GM23248 (cell line): ENCODE results near the gene CD5L. TPM values are rescaled to one million over a fixed set of nuclear protein-coding genes. Genes with fewer than 3 reads are reported as not detected.

ENCODE experiments used
- DNase-seq: peaks from one replicate; pipeline ENCODE4 v3.0.0-alpha.2; 2015
- H2AFZ ChIP-seq: fragments of 200-600 bp; sonication (generic); 2 replicates; pipeline ENCODE4 v1.6.1; 2016; ENCODE audit warnings: antibody characterized with exemption
- H3F3A ChIP-seq: fragments of 200-600 bp; sonication (generic); 2 replicates; pipeline ENCODE4 v1.6.1; 2016; ENCODE audit warnings: mild to moderate bottlenecking, antibody characterized with exemption, mixed run types; ENCODE audit not compliant: insufficient read depth
- H3K27ac ChIP-seq: fragments of 200-600 bp; sonication (generic); 2 replicates; pipeline ENCODE4 v1.5.1; 2016; ENCODE audit warnings: mild to moderate bottlenecking
- H3K27me3 ChIP-seq: fragments of 200-600 bp; sonication (generic); replicated peaks from 2 replicates; pipeline ENCODE4 v1.6.1; 2016; ENCODE audit warnings: mild to moderate bottlenecking; ENCODE audit not compliant: insufficient read depth
- H3K36me3 ChIP-seq: fragments of 200-600 bp; sonication (generic); 2 replicates; pipeline ENCODE4 v1.6.1; 2016; ENCODE audit warnings: low read depth, mild to moderate bottlenecking
- H3K4me1 ChIP-seq: fragments of 200-600 bp; sonication (generic); 2 replicates; pipeline ENCODE4 v1.6.1; 2016; ENCODE audit warnings: mild to moderate bottlenecking; ENCODE audit not compliant: insufficient read depth
- H3K4me2 ChIP-seq: fragments of 200-600 bp; sonication (generic); one replicate; pipeline ENCODE4 v1.6.1; 2016; ENCODE audit warnings: mild to moderate bottlenecking; ENCODE audit not compliant: unreplicated experiment
- H3K4me3 ChIP-seq: fragments of 200-600 bp; sonication (generic); 2 replicates; pipeline ENCODE4 v1.5.1; 2016; ENCODE audit warnings: mild to moderate bottlenecking
- H3K79me2 ChIP-seq: fragments of 200-600 bp; sonication (generic); 2 replicates; pipeline ENCODE4 v1.6.1; 2016; ENCODE audit warnings: mild to moderate bottlenecking; ENCODE audit not compliant: insufficient read depth
- H3K9ac ChIP-seq: fragments of 200-600 bp; sonication (generic); 2 replicates; pipeline ENCODE4 v1.6.1; 2016; ENCODE audit warnings: mild to moderate bottlenecking
- H3K9me2 ChIP-seq: fragments of 200-600 bp; sonication (generic); 2 replicates; pipeline ENCODE4 v1.6.1; 2016; ENCODE audit warnings: mixed run types, mild to moderate bottlenecking, moderate library complexity; ENCODE audit not compliant: insufficient read depth
- H3K9me3 ChIP-seq: fragments of 200-600 bp; sonication (generic); one replicate; pipeline ENCODE4 v1.6.1; 2017; ENCODE audit warnings: low read depth
- H4K20me1 ChIP-seq: fragments of 200-600 bp; sonication (generic); 2 replicates; pipeline ENCODE4 v1.6.0; 2016; ENCODE audit not compliant: insufficient read depth
- EZH2 ChIP-seq: fragments of 200-600 bp; sonication (generic); IDR thresholded peaks from 2 replicates; pipeline ENCODE4 v1.6.1; 2018; ENCODE audit warnings: antibody characterized with exemption, mild to moderate bottlenecking; ENCODE audit not compliant: insufficient read depth, poor library complexity, severe bottlenecking
- EZH2phosphoT487 ChIP-seq: fragments of 200-600 bp; sonication (generic); IDR thresholded peaks from 2 replicates; pipeline ENCODE4 v1.6.1; 2018; ENCODE audit warnings: antibody characterized with exemption, moderate library complexity, mild to moderate bottlenecking, low read depth; ENCODE audit not compliant: insufficient read depth
- WGBS, 2 experiments: methylation state at CpG; one replicate each; pipeline ENCODE4 v1.1.6; 2015 to 2017; ENCODE audit warnings: low lambda C conversion rate in 2 of 2, low coverage in 1 of 2; ENCODE audit errors: missing lambda C conversion rate in 2 of 2; 5-methylcytosine and 5-hydroxymethylcytosine counted together
- in situ Hi-C: fragments of 300-500 bp; cut with MboI; formaldehyde crosslinking; loops from 2 replicates; pipeline ENCODE4 v1.15.0; 2020
- polyA plus RNA-seq: library from polyadenylated mRNA; unstranded; fragments of >200 nt; fragmentation: Nextera tagmentation; extraction: Ambion mirVana; gene quantifications from 2 replicates; pipeline ENCODE4 v1.2.1, GENCODE V29; 2016
- total RNA-seq: library from RNA; depleted of rRNA; stranded (reverse); fragments of >200 nt; shearing (Covaris generic); gene quantifications from 2 replicates; pipeline ENCODE4 v1.2.3, GENCODE V29; 2014

CD5L gene
- total and polyA plus RNA-seq, 2 experiments from 2014 or later, result not detected

GRCh38 chr1:157868654-157869053 lies 27.0 kb upstream of the CD5L start:
- Histone ChIP-seq H3F3A (no peaks in the 10 kb centered on the region), H2AFZ (no peak overlapping the region), H3K4me3 (no peak overlapping the region), H3K27ac (no peak overlapping the region), H3K4me2 (no peak overlapping the region), H3K4me1 (no peaks in the 10 kb centered on the region), H3K27me3 (peaks cover 7% of the 10 kb centered on the region), H4K20me1 (no peaks in the 10 kb centered on the region), H3K79me2 (no peaks in the 10 kb centered on the region), H3K9me3 (no peaks in the 10 kb centered on the region), H3K9me2 (no peaks in the 10 kb centered on the region), H3K9ac (no peak overlapping the region), H3K36me3 (no peaks in the 10 kb centered on the region)
- TF ChIP-seq EZH2 (no peak), EZH2phosphoT487 (no peak)
- 11 to 45% methylated on average over 1 of the region's 1 CpG for WGBS, 2 experiments
- in situ Hi-C loops, result no loop called here
- DNase-seq, result no peak

GRCh38 chr1:157862114-157863070 lies 20.8 kb upstream of the CD5L start:
- no peak overlapping the region for H3K4me3 ChIP-seq
- no peak for DNase-seq
- no peaks in the 10 kb centered on the region for H3K36me3 ChIP-seq
- H3K27ac ChIP-seq, result no peak overlapping the region
- H3K79me2 ChIP-seq, result no peaks in the 10 kb centered on the region
- H2AFZ ChIP-seq, result no peak overlapping the region
- H3K9me3 ChIP-seq, result no peaks in the 10 kb centered on the region
- WGBS, 2 experiments, result 13 to 19% methylated on average over 6 of the region's 6 CpGs
- H3F3A ChIP-seq, result no peaks in the 10 kb centered on the region
- no peak for TF ChIP-seq EZH2
- no peak overlapping the region for H3K4me2 ChIP-seq
- no peaks in the 10 kb centered on the region for H3K4me1 ChIP-seq
- H4K20me1 ChIP-seq, result no peaks in the 10 kb centered on the region
- in situ Hi-C loops, result no loop called here
- 0 out of 2 replicates have a peak, but pooled peaks cover 1% of the 10 kb centered on the region for H3K27me3 ChIP-seq
- no peak overlapping the region for H3K9ac ChIP-seq
- H3K9me2 ChIP-seq, result no peaks in the 10 kb centered on the region

GRCh38 chr1:157856538-157856937 lies 14.9 kb upstream of the CD5L start:
- in situ Hi-C loops, result no loop called here
- no peak for DNase-seq

GRCh38 chr1:157852476-157852875 lies 10.9 kb upstream of the CD5L start:
- in situ Hi-C loops, result no loop called here
- DNase-seq, result peak; percentile 9
- H3K4me2 ChIP-seq, result no peak overlapping the region
- H3K27me3 ChIP-seq, result no peaks in the 10 kb centered on the region
- 11 to 12% methylated on average over 3 of the region's 3 CpGs for WGBS, 2 experiments
- no peaks in the 10 kb centered on the region for H3K9me3 ChIP-seq
- no peak overlapping the region for H3K9ac ChIP-seq
- no peaks in the 10 kb centered on the region for H3K4me1 ChIP-seq
- no peaks in the 10 kb centered on the region for H3K9me2 ChIP-seq
- no peak overlapping the region for H3K4me3 ChIP-seq
- H4K20me1 ChIP-seq, result no peaks in the 10 kb centered on the region
- H3K79me2 ChIP-seq, result no peaks in the 10 kb centered on the region
- H3K27ac ChIP-seq, result no peak overlapping the region
- H3F3A ChIP-seq, result no peaks in the 10 kb centered on the region
- TF ChIP-seq EZH2 (no peak), EZH2phosphoT487 (no peak)
- H2AFZ ChIP-seq, result no peak overlapping the region
- H3K36me3 ChIP-seq, result no peaks in the 10 kb centered on the region

More at GRCh38 chr1:157856538-157856937, 14.9 kb upstream of the CD5L start:
- H3K27me3 ChIP-seq, result no peaks in the 10 kb centered on the region
- H2AFZ ChIP-seq, result no peak overlapping the region
- H3K27ac ChIP-seq, result no peak overlapping the region
- H3K9me2 ChIP-seq, result no peaks in the 10 kb centered on the region
- H4K20me1 ChIP-seq, result no peaks in the 10 kb centered on the region
- no peak overlapping the region for H3K4me3 ChIP-seq
- no peaks in the 10 kb centered on the region for H3F3A ChIP-seq
- no peaks in the 10 kb centered on the region for H3K4me1 ChIP-seq
- TF ChIP-seq EZH2 (no peak), EZH2phosphoT487 (no peak)
- H3K9me3 ChIP-seq, result no peaks in the 10 kb centered on the region
- H3K36me3 ChIP-seq, result no peaks in the 10 kb centered on the region
- H3K9ac ChIP-seq, result no peak overlapping the region
- 25 to 34% methylated on average over 2 of the region's 2 CpGs for WGBS, 2 experiments
- no peaks in the 10 kb centered on the region for H3K79me2 ChIP-seq
- H3K4me2 ChIP-seq, result no peak overlapping the region
